Chondrocyte (in vitro differentiated cells): Measurements from ENCODE around the gene SLC6A8. TPM values are rescaled to one million over a fixed set of nuclear protein-coding genes. Genes with fewer than 3 reads are reported as not detected.
"Not testable (repeated sequence)": the region's sequence is repeated elsewhere in the genome, so short reads cannot be mapped to it uniquely, and the experiment has no call there.

Experiments used
- DNase-seq: peaks from one replicate; pipeline ENCODE4 v3.0.0; 2021; ENCODE audit warnings: mixed read lengths, low spot score
- H3K27ac Mint-ChIP-seq: one replicate; pipeline ENCODE4 v1.8.0; 2021; ENCODE audit warnings: mild to moderate bottlenecking, moderate library complexity, mixed read lengths; ENCODE audit not compliant: unreplicated experiment
- H3K27me3 Mint-ChIP-seq: 2 replicates; pipeline ENCODE4 v1.8.0; 2021; ENCODE audit warnings: low read depth, mixed read lengths
- H3K36me3 Mint-ChIP-seq: 2 replicates; pipeline ENCODE4 v1.8.0; 2021; ENCODE audit warnings: low read depth, mixed read lengths
- H3K4me1 Mint-ChIP-seq: 2 replicates; pipeline ENCODE4 v1.8.0; 2021; ENCODE audit warnings: low read depth, mild to moderate bottlenecking, mixed read lengths
- H3K4me3 Mint-ChIP-seq: one replicate; pipeline ENCODE4 v1.8.0; 2021; ENCODE audit warnings: mild to moderate bottlenecking, moderate library complexity, mixed read lengths; ENCODE audit not compliant: unreplicated experiment
- H3K9me3 Mint-ChIP-seq: 2 replicates; pipeline ENCODE4 v1.8.0; 2021; ENCODE audit warnings: low read depth, mixed read lengths
- CTCF ChIP-seq: fragments of 200-600 bp; sonication (generic); IDR thresholded peaks from 2 replicates; pipeline ENCODE4 v1.5.0; 2021; ENCODE audit warnings: antibody characterized with exemption, mild to moderate bottlenecking, moderate library complexity
- total RNA-seq: library from RNA; stranded (reverse); gene quantifications from 3 replicates; pipeline ENCODE4 v1.2.1, GENCODE V29; 2021

Gene SLC6A8
- total RNA-seq, 1 donor from 2014 or later = 70.6 TPM

GRCh38 chrX:153697924-153698865 lies 10.5 kb downstream of the SLC6A8 start:
- no peak for TF ChIP-seq CTCF
- H3K4me1 Mint-ChIP-seq = peaks cover 3% of the 10 kb centered on the region
- no peak overlapping the region for H3K27ac Mint-ChIP-seq
- peaks cover 6% of the 10 kb centered on the region for H3K36me3 Mint-ChIP-seq
- H3K27me3 Mint-ChIP-seq = no peaks in the 10 kb centered on the region
- DNase-seq = no peak
- no peak overlapping the region for H3K4me3 Mint-ChIP-seq
- H3K9me3 Mint-ChIP-seq = no peaks in the 10 kb centered on the region

GRCh38 chrX:153699210-153699783 lies 11.6 kb downstream of the SLC6A8 start:
- H3K36me3 Mint-ChIP-seq, DNase-seq, H3K4me1 Mint-ChIP-seq, H3K4me3 Mint-ChIP-seq, H3K27ac Mint-ChIP-seq, H3K27me3 Mint-ChIP-seq, H3K9me3 Mint-ChIP-seq: not testable (repeated sequence)

- not testable (repeated sequence) for DNase-seq, H3K27me3 Mint-ChIP-seq, H3K4me1 Mint-ChIP-seq, H3K9me3 Mint-ChIP-seq, H3K36me3 Mint-ChIP-seq, H3K27ac Mint-ChIP-seq, H3K4me3 Mint-ChIP-seq
Measured at GRCh38 chrX:153699784-153700371, 12.2 kb downstream of the SLC6A8 start.

GRCh38 chrX:153700376-153700945 lies 12.7 kb downstream of the SLC6A8 start:
- peaks cover 6% of the 10 kb centered on the region for H3K36me3 Mint-ChIP-seq
- H3K27me3 Mint-ChIP-seq = no peaks in the 10 kb centered on the region
- no peak for TF ChIP-seq CTCF
- H3K27ac Mint-ChIP-seq = no peak overlapping the region
- peaks cover 2% of the 10 kb centered on the region for H3K9me3 Mint-ChIP-seq
- no peak overlapping the region for H3K4me3 Mint-ChIP-seq
- peaks cover 4% of the 10 kb centered on the region for H3K4me1 Mint-ChIP-seq
- no peak for DNase-seq

- DNase-seq = no peak
- no peak for TF ChIP-seq CTCF
- H3K27me3 Mint-ChIP-seq = no peaks in the 10 kb centered on the region
- H3K36me3 Mint-ChIP-seq = peaks cover 6% of the 10 kb centered on the region
- peaks cover 2% of the 10 kb centered on the region for H3K9me3 Mint-ChIP-seq
- H3K4me3 Mint-ChIP-seq = no peak overlapping the region
- peaks cover 8% of the 10 kb centered on the region for H3K4me1 Mint-ChIP-seq
- no peak overlapping the region for H3K27ac Mint-ChIP-seq
Measured at GRCh38 chrX:153700967-153701366, 13.2 kb downstream of the SLC6A8 start.

GRCh38 chrX:153701706-153702105 lies 14.0 kb downstream of the SLC6A8 start:
- no peak for TF ChIP-seq CTCF
- Mint-ChIP-seq H3K27me3 (no peaks in the 10 kb centered on the region), H3K4me3 (no peak overlapping the region), H3K9me3 (peaks cover 8% of the 10 kb centered on the region), H3K4me1 (peaks cover 14% of the 10 kb centered on the region), H3K36me3 (peaks cover 6% of the 10 kb centered on the region), H3K27ac (no peak overlapping the region)
- no peak for DNase-seq
